Kidney (tissue), 14 donors: ENCODE data around the gene AMPH. TPM values are rescaled to one million over a fixed set of nuclear protein-coding genes. Genes with fewer than 3 reads are reported as not detected.
A peak's percentile ranks its signal among the peaks of the same experiment; 100 is the strongest.

Experiments
- DNase-seq, 5 donors: peaks; one replicate each; pipeline ENCODE4 v3.0.0-alpha.2; 2013 to 2020
- FAIRE-seq: peaks from 2 replicates; lab custom pipeline; 2012; peaks lifted over from hg19 to GRCh38; lab: Jason Lieb, UNC
- H3K27ac ChIP-seq, 2 donors: one replicate each; pipeline ENCODE4 v1.7.0; 2013; ENCODE audit warnings: low read depth in 2 of 2, low read length in 2 of 2, inconsistent platforms in 1 of 2
- H3K27me3 ChIP-seq: one replicate; pipeline ENCODE4 v1.7.1; 2013; ENCODE audit warnings: low read length, inconsistent platforms; ENCODE audit not compliant: control insufficient read depth, insufficient read depth
- H3K36me3 ChIP-seq, 3 donors: one replicate each; pipeline versions ENCODE4 v1.7.0 to v1.7.1; 2013; ENCODE audit warnings: low read length in 3 of 3, control low read depth in 1 of 3, inconsistent platforms in 1 of 3; ENCODE audit not compliant: insufficient read depth in 3 of 3, control insufficient read depth in 2 of 3
- H3K4me1 ChIP-seq, 3 donors: one replicate each; pipeline versions ENCODE4 v1.7.0 to v1.7.1; 2013; ENCODE audit warnings: low read length in 3 of 3, inconsistent platforms in 1 of 3, low read depth in 1 of 3; ENCODE audit not compliant: control insufficient read depth in 2 of 3, insufficient read depth in 2 of 3
- H3K4me3 ChIP-seq, 3 donors: one replicate each; pipeline versions ENCODE4 v1.7.0 to v1.8.1; 2013; ENCODE audit warnings: low read length in 3 of 3, control low read depth in 1 of 3, inconsistent platforms in 1 of 3
- H3K9ac ChIP-seq, 3 donors: one replicate each; pipeline versions ENCODE4 v1.7.0 to v1.7.1; 2013; ENCODE audit warnings: low read length in 3 of 3, control low read depth in 1 of 3, inconsistent platforms in 1 of 3
- H3K9me3 ChIP-seq, 3 donors: one replicate each; pipeline versions ENCODE4 v1.7.0 to v1.7.1; 2013; ENCODE audit warnings: low read length in 3 of 3, control low read depth in 1 of 3, inconsistent platforms in 1 of 3; ENCODE audit not compliant: control insufficient read depth in 2 of 3, insufficient read depth in 1 of 3
- intact Hi-C: fragments of 100-400 bp; cut with DNase I; formaldehyde crosslinking; loops from one replicate; pipeline ENCODE4 v1.11.1; 2022
- polyA plus RNA-seq: library from polyadenylated mRNA; stranded (reverse); fragments of 350-450 nt; fragmentation: Illumina TruSeq; extraction: RNeasy Lipid Tissue Mini Kit (QIAGEN cat#74804); gene quantifications from one replicate; pipeline ENCODE4 v1.2.3, GENCODE V29; 2014; ENCODE audit warnings: low read depth, low replicate concordance; ENCODE audit not compliant: insufficient read depth
- total RNA-seq: library from RNA; stranded (reverse); fragmentation: NEBNext Ultra II Directional; extraction: Animal tissue kit (Norgen Biotek cat#: 25700); gene quantifications from one replicate; pipeline ENCODE4 v1.2.1, GENCODE V29; 2021
- TF ChIP-seq, protein P1 (sequence below): IDR thresholded peaks from 3 replicates; pipeline ENCODE4 v1.5.1; 2012; ENCODE audit warnings: mild to moderate bottlenecking, moderate library complexity, borderline replicate concordance; ENCODE audit not compliant: insufficient read depth; ENCODE audit errors: extremely low read depth
- donor health status: control.
- donor health status: control.
- donor health status: control.
- donor health status: control.
- donor health status: control.
- donor health status: DM: yes; HTN: yes; CAD: no.
- donor health status: Normal renal cell carcinoma (clear cell type).

AMPH gene
- total and polyA plus RNA-seq, 2 donors from 2014 or later: 1.2 to 1.4 TPM

DNA sequence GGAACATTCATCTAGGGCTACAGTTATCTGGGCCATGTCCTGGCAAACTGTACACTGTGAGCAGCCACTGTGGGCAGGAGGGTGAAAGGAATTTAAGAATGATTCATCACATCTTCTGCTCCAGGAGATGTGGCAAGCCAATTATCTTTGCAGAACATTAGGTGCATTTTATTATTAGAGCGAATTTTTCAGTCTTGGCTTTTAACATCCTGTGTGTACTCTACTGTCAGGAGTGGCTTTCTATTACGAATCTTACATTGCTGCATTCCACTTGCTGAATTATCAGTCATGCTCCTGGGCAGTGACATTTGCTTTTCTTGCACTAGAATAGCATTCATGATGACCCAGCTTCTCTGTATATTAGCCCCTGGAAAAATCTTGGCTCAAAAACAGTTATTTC lies 248.5 kb downstream of the AMPH start:
- FAIRE-seq (no peak), DNase-seq (no peak)
- Histone ChIP-seq H3K27me3 (no peaks in the 10 kb centered on the region), H3K27ac (no peak overlapping the region), H3K9me3 (no peaks in the 10 kb centered on the region), H3K9ac (no peak overlapping the region), H3K4me3 (no peak overlapping the region), H3K36me3 (no peaks in the 10 kb centered on the region), H3K4me1 (no peaks in the 10 kb centered on the region)
- TF ChIP-seq, protein P1, sequence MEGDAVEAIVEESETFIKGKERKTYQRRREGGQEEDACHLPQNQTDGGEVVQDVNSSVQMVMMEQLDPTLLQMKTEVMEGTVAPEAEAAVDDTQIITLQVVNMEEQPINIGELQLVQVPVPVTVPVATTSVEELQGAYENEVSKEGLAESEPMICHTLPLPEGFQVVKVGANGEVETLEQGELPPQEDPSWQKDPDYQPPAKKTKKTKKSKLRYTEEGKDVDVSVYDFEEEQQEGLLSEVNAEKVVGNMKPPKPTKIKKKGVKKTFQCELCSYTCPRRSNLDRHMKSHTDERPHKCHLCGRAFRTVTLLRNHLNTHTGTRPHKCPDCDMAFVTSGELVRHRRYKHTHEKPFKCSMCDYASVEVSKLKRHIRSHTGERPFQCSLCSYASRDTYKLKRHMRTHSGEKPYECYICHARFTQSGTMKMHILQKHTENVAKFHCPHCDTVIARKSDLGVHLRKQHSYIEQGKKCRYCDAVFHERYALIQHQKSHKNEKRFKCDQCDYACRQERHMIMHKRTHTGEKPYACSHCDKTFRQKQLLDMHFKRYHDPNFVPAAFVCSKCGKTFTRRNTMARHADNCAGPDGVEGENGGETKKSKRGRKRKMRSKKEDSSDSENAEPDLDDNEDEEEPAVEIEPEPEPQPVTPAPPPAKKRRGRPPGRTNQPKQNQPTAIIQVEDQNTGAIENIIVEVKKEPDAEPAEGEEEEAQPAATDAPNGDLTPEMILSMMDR: no peak
- intact Hi-C loops: no loop called here

DNA sequence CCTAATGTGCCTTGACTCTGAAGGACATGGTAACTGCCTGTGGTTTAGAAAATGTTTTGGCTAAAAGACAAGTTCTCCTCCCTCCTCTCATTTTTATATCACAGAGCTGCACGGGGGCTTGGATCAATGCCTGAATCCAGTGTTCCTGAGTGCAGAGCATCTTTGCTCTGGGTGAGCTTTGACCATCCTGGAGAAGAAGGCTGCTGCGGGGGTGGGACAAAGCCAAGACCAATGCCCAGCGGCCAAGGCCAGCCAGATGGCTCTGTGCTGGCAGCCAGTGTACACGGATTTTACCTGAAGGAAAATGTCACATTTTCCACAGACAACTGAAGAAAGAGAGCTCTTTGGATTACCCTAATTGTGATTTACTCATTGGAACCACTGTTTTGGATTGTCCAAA lies 255.7 kb downstream of the AMPH start:
- H3K27me3 ChIP-seq: no peaks in the 10 kb centered on the region
- intact Hi-C loops: no loop called here
- FAIRE-seq (no peak), DNase-seq (no peak)
- TF ChIP-seq, protein P1: no peak
- H3K9ac ChIP-seq: no peak overlapping the region
- H3K4me3 ChIP-seq: no peak overlapping the region
- H3K9me3 ChIP-seq: no peaks in the 10 kb centered on the region
- H3K27ac ChIP-seq: no peak overlapping the region
- no peaks in the 10 kb centered on the region for H3K36me3 ChIP-seq
- H3K4me1 ChIP-seq: no peaks in the 10 kb centered on the region

- Histone ChIP-seq H3K9ac (no peak overlapping the region), H3K4me3 (no peak overlapping the region), H3K27ac (no peak overlapping the region), H3K36me3 (no peaks in the 10 kb centered on the region), H3K9me3 (no peaks in the 10 kb centered on the region), H3K4me1 (peaks cover 0 to 3% (median 3%) of the 10 kb centered on the region in 3 donors), H3K27me3 (no peaks in the 10 kb centered on the region)
- peak in 3 of 5 donors; percentile 29 to 37 (median 29) for DNase-seq
- TF ChIP-seq, protein P1: peak; percentile 8
- FAIRE-seq: no peak
- intact Hi-C loops: no loop called here
These were observed 256.7 kb downstream of the AMPH start for GRCh38 chr7:38374507-38374906.

GRCh38 chr7:38373155-38373554 lies 258.0 kb downstream of the AMPH start:
- Histone ChIP-seq H3K4me1 (peaks cover 0 to 3% (median 3%) of the 10 kb centered on the region in 3 donors), H3K9me3 (no peaks in the 10 kb centered on the region), H3K27ac (no peak overlapping the region), H3K9ac (no peak overlapping the region), H3K36me3 (no peaks in the 10 kb centered on the region), H3K4me3 (no peak overlapping the region), H3K27me3 (no peaks in the 10 kb centered on the region)
- FAIRE-seq (no peak), DNase-seq (no peak)
- TF ChIP-seq, protein P1: no peak
- intact Hi-C loops: no loop called here
